ENCODE results near the gene FBXO42.

DNA sequence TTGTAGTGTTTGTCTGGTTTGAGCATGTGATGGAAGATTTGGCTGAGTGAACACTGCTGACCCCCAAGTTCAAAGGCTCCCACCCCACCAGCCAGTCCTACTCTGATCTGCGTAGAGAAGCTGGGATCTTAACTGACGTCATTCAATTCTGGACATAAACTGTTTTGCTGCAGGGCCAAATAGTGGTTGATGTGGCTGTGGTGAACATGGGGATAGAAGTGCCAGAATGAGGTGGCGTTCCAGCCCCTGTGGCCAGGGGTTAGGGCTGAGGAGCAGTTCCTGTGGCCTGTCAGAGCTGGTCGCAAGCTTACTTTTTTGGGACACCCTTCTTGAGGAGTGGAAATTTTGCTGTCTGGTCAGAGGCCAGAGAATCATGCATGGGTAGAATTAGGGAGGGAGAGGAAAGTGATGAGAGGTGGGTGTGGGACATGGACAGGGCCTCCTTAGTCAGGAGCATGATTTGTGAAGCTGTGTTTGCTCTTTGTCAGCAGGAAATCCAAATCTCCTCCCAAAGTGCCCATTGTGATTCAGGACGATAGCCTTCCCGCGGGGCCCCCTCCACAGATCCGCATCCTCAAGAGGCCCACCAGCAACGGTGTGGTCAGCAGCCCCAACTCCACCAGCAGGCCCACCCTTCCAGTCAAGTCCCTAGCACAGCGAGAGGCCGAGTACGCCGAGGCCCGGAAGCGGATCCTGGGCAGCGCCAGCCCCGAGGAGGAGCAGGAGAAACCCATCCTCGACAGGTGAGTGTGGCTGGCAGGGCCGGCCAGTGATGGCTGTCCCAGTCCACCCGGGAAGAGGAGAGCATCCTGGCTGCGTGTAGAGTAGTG lies 40.7 kb upstream of the FBXO42 start:
- TF ChIP-seq, protein P1, sequence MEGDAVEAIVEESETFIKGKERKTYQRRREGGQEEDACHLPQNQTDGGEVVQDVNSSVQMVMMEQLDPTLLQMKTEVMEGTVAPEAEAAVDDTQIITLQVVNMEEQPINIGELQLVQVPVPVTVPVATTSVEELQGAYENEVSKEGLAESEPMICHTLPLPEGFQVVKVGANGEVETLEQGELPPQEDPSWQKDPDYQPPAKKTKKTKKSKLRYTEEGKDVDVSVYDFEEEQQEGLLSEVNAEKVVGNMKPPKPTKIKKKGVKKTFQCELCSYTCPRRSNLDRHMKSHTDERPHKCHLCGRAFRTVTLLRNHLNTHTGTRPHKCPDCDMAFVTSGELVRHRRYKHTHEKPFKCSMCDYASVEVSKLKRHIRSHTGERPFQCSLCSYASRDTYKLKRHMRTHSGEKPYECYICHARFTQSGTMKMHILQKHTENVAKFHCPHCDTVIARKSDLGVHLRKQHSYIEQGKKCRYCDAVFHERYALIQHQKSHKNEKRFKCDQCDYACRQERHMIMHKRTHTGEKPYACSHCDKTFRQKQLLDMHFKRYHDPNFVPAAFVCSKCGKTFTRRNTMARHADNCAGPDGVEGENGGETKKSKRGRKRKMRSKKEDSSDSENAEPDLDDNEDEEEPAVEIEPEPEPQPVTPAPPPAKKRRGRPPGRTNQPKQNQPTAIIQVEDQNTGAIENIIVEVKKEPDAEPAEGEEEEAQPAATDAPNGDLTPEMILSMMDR (IDR thresholded peaks at IDR 0.05; ENCODE audit: low read depth, low read length): no peak
- TF ChIP-seq, protein P2, sequence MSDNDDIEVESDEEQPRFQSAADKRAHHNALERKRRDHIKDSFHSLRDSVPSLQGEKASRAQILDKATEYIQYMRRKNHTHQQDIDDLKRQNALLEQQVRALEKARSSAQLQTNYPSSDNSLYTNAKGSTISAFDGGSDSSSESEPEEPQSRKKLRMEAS (IDR thresholded peaks at IDR 0.05; ENCODE audit: low read depth, low read length): no peak
- TF ChIP-seq POLR2A (IDR thresholded peaks at IDR 0.05; ENCODE audit: extremely low read depth, insufficient read length) (no peak), MYC (IDR thresholded peaks at IDR 0.05; ENCODE audit: low read depth, low read length) (no peak)
